K562 (cell line): Measurements from ENCODE around the gene SLC38A7. TPM values are rescaled to one million over a fixed set of nuclear protein-coding genes. Genes with fewer than 3 reads are reported as not detected.

Source experiments
- ARHGAP35 ChIP-seq: fragments of 450-650 bp; IDR thresholded peaks from 2 replicates; pipeline ENCODE4 v1.6.1; 2018; ENCODE audit not compliant: partially characterized antibody
- BRD9 ChIP-seq: fragments of 450-650 bp; IDR thresholded peaks from 2 replicates; pipeline ENCODE4 v1.6.1; 2018; ENCODE audit warnings: low read depth; ENCODE audit not compliant: partially characterized antibody
- CREB5 ChIP-seq: fragments of 250-450 bp; sonication (Bioruptor Pico); IDR thresholded peaks from 2 replicates; pipeline ENCODE4 v1.5.0; 2020; ENCODE audit warnings: mild to moderate bottlenecking
- GATAD2A ChIP-seq: fragments of 450-650 bp; IDR thresholded peaks from 2 replicates; pipeline ENCODE4 v1.6.1; 2017
- MLLT1 ChIP-seq, 2 experiments: fragments of 450-650 bp; IDR thresholded peaks; 2 replicates each; pipeline ENCODE4 v1.6.1; 2016
- MTA1 ChIP-seq: fragments of 450-650 bp; IDR thresholded peaks from 2 replicates; pipeline ENCODE4 v1.6.1; 2017; ENCODE audit warnings: borderline replicate concordance
- NFYB ChIP-seq: IDR thresholded peaks from 2 replicates; pipeline ENCODE4 v1.6.1; 2011; ENCODE audit warnings: mild to moderate bottlenecking, moderate library complexity; ENCODE audit not compliant: insufficient read length; ENCODE audit errors: extremely low read depth
- PHF20 ChIP-seq: fragments of 450-650 bp; IDR thresholded peaks from 2 replicates; pipeline ENCODE4 v1.6.1; 2018; ENCODE audit not compliant: partially characterized antibody
- PRPF4 ChIP-seq: fragments of 200-400 bp; formaldehyde crosslinking; IDR thresholded peaks from one replicate; pipeline ENCODE4 v1.6.1; 2017; ENCODE audit warnings: low read length, low read depth, mild to moderate bottlenecking; ENCODE audit not compliant: insufficient read depth, poor library complexity, severe bottlenecking
- SPI1 ChIP-seq: IDR thresholded peaks from 2 replicates; pipeline ENCODE4 v1.6.1; 2011; ENCODE audit warnings: low read depth, low read length, control low read depth, borderline replicate concordance
- TAF1 ChIP-seq: IDR thresholded peaks from 2 replicates; pipeline ENCODE4 v1.6.1; 2011; ENCODE audit warnings: mild to moderate bottlenecking, low read length, moderate library complexity; ENCODE audit not compliant: insufficient read depth, control insufficient read depth, severe bottlenecking; ENCODE audit errors: extremely low read depth
- TEAD1 ChIP-seq, 2 experiments: fragments of 450-650 bp in 1 of 2; sonication (generic) in 1 of 2; formaldehyde crosslinking; IDR thresholded peaks; 2 replicates each; pipeline versions ENCODE4 v1.4.0 to v1.8.0; 2020 to 2022; ENCODE audit warnings: mild to moderate bottlenecking in 2 of 2, missing genetic modification reagents in 1 of 2
- ZNF785 ChIP-seq: fragments of 250-450 bp; sonication (Bioruptor Pico); IDR thresholded peaks from 2 replicates; pipeline ENCODE4 v1.4.0; 2020; ENCODE audit warnings: mild to moderate bottlenecking
- polyA plus RNA-seq, 8 experiments: library from polyadenylated mRNA; depleted of rRNA in 4 of 8; stranded (reverse) in 5 of 8; unstranded in 3 of 8; fragments of >200 nt; fragmentation: Nextera tagmentation in 2 of 8; fragmentation: Illumina TruSeq in 1 of 8; extraction: Ambion mirVana in 2 of 8; extraction: Trizol in 1 of 8; gene quantifications; 2 replicates each; pipeline versions ENCODE4 v1.2.1 to v1.2.3, GENCODE V29; 2011 to 2014; ENCODE audit warnings: inconsistent platforms in 1 of 8, missing spikeins in 1 of 8
- total RNA-seq, 7 experiments: library from RNA; depleted of rRNA in 6 of 7; stranded (reverse); fragments of >200 nt in 6 of 7; fragmentation: Illumina TruSeq in 2 of 7; extraction: Trizol in 2 of 7; gene quantifications; 2 replicates each; pipeline versions ENCODE4 v1.2.1 to v1.2.3, GENCODE V29; 2011 to 2021; ENCODE audit warnings: low replicate concordance in 1 of 7
- TF ChIP-seq, protein P1 (sequence below): fragments of 450-650 bp; IDR thresholded peaks from 2 replicates; pipeline ENCODE4 v1.6.1; 2017; ENCODE audit warnings: antibody characterized with exemption, mild to moderate bottlenecking
- TF ChIP-seq, protein P2 (sequence below): sonication (generic); formaldehyde crosslinking; IDR thresholded peaks from 2 replicates; pipeline ENCODE4 v1.8.0; 2022; ENCODE audit warnings: missing genetic modification reagents, mild to moderate bottlenecking, borderline replicate concordance
- TF ChIP-seq, protein P3 (sequence below): sonication (generic); formaldehyde crosslinking; IDR thresholded peaks from 2 replicates; pipeline ENCODE4 v1.8.1; 2023; ENCODE audit warnings: mild to moderate bottlenecking, missing genetic modification reagents

Gene SLC38A7
- total and polyA plus RNA-seq, 9 of the 15 experiments (the other 6 are each of a cell fraction or from before 2014, with no cell fraction given) = 2.7 to 12.2 (median 6.5) TPM

- TF ChIP-seq ZNF785 (CRISPR knock-in tag) (no peak), BRD9 (peak; percentile 46), GATAD2A (no peak), PRPF4 (peak; percentile 17), TEAD1 (CRISPR knock-in tag; IDR thresholded peaks at IDR 0.05) (peak in 1 of 2 experiments; percentile 47; a peak in 1 of 4 replicates), SPI1 (peak; percentile 83), PHF20 (peak; percentile 48), NFYB (no peak), TAF1 (peak; percentile 75), CREB5 (CRISPR knock-in tag) (0 out of 2 replicates have a peak, but pooled peaks have one; percentile 28), MLLT1 (IDR thresholded peaks at IDR 0.05) (peak in 1 of 2 experiments; percentile 73; a peak in 2 of 4 replicates), ARHGAP35 (no peak), MTA1 (0 out of 2 replicates have a peak, but pooled peaks have one; percentile 31)
- TF ChIP-seq, protein P1, sequence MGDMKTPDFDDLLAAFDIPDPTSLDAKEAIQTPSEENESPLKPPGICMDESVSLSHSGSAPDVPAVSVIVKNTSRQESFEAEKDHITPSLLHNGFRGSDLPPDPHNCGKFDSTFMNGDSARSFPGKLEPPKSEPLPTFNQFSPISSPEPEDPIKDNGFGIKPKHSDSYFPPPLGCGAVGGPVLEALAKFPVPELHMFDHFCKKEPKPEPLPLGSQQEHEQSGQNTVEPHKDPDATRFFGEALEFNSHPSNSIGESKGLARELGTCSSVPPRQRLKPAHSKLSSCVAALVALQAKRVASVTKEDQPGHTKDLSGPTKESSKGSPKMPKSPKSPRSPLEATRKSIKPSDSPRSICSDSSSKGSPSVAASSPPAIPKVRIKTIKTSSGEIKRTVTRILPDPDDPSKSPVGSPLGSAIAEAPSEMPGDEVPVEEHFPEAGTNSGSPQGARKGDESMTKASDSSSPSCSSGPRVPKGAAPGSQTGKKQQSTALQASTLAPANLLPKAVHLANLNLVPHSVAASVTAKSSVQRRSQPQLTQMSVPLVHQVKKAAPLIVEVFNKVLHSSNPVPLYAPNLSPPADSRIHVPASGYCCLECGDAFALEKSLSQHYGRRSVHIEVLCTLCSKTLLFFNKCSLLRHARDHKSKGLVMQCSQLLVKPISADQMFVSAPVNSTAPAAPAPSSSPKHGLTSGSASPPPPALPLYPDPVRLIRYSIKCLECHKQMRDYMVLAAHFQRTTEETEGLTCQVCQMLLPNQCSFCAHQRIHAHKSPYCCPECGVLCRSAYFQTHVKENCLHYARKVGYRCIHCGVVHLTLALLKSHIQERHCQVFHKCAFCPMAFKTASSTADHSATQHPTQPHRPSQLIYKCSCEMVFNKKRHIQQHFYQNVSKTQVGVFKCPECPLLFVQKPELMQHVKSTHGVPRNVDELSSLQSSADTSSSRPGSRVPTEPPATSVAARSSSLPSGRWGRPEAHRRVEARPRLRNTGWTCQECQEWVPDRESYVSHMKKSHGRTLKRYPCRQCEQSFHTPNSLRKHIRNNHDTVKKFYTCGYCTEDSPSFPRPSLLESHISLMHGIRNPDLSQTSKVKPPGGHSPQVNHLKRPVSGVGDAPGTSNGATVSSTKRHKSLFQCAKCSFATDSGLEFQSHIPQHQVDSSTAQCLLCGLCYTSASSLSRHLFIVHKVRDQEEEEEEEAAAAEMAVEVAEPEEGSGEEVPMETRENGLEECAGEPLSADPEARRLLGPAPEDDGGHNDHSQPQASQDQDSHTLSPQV = no peak
- TF ChIP-seq, protein P2, sequence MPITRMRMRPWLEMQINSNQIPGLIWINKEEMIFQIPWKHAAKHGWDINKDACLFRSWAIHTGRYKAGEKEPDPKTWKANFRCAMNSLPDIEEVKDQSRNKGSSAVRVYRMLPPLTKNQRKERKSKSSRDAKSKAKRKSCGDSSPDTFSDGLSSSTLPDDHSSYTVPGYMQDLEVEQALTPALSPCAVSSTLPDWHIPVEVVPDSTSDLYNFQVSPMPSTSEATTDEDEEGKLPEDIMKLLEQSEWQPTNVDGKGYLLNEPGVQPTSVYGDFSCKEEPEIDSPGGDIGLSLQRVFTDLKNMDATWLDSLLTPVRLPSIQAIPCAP (CRISPR knock-in tag) = no peak
- TF ChIP-seq, protein P3, sequence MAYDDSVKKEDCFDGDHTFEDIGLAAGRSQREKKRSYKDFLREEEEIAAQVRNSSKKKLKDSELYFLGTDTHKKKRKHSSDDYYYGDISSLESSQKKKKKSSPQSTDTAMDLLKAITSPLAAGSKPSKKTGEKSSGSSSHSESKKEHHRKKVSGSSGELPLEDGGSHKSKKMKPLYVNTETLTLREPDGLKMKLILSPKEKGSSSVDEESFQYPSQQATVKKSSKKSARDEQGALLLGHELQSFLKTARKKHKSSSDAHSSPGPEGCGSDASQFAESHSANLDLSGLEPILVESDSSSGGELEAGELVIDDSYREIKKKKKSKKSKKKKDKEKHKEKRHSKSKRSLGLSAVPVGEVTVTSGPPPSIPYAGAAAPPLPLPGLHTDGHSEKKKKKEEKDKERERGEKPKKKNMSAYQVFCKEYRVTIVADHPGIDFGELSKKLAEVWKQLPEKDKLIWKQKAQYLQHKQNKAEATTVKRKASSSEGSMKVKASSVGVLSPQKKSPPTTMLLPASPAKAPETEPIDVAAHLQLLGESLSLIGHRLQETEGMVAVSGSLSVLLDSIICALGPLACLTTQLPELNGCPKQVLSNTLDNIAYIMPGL = 0 out of 2 replicates have a peak, but pooled peaks have one; percentile 18
Observed at GRCh38 chr16:58628845-58629732, 55.5 kb downstream of the SLC38A7 start (continued).
